Activated T-helper 1 cell treated with anti-CD3 and anti-CD28 coated beads, Interleukin-2, amount 50 U/mL, for 16 hours (primary cell): ENCODE results near the gene TMEM270.
A peak's percentile ranks its signal among the peaks of the same experiment; 100 is the strongest.
"Not testable (repeated sequence)": the region's sequence is repeated elsewhere in the genome, so short reads cannot be mapped to it uniquely, and the experiment has no call there.

Experiments used
- DNase-seq, 2 donors: peaks; one replicate each; pipeline ENCODE4 v3.0.0-alpha.2; 2020; ENCODE audit warnings: low read depth in 1 of 2, low spot score in 1 of 2

Gene TMEM270

DNA sequence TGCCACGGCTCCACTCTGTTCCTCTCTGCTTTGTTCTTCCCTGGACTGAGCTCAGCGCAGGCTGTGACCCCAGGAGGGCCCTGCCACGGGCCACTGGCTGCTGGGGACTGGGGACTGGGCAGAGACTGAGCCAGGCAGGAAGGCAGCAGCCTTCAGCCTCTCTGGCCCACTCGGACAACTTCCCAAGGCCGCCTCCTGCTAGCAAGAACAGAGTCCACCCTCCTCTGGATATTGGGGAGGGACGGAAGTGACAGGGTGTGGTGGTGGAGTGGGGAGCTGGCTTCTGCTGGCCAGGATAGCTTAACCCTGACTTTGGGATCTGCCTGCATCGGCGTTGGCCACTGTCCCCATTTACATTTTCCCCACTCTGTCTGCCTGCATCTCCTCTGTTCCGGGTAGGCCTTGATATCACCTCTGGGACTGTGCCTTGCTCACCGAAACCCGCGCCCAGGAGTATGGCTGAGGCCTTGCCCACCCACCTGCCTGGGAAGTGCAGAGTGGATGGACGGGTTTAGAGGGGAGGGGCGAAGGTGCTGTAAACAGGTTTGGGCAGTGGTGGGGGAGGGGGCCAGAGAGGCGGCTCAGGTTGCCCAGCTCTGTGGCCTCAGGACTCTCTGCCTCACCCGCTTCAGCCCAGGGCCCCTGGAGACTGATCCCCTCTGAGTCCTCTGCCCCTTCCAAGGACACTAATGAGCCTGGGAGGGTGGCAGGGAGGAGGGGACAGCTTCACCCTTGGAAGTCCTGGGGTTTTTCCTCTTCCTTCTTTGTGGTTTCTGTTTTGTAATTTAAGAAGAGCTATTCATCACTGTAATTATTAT, 28.9 kb upstream of the TMEM270 start:
- DNase-seq = no peak

DNA sequence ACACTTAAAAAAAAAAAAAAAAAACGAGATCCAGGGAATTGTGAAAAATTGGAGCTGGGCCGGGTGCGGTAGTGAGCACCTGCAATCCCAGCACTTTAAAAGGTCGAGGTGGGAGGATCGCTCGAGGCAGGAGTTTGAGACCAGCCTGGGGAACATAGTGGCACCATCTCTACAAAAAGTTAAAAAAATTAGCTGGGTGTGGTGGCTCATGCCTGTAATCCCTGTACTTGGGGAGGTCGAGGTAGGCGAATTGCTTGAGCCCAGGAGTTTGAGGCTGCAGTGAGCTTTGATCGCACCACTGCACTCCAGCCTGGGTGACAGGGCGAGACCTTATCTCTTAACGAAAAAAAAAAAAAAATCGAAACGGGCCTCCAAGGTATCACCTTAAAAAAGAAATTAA, 28.2 kb upstream of the TMEM270 start:
- no peak for DNase-seq

DNA sequence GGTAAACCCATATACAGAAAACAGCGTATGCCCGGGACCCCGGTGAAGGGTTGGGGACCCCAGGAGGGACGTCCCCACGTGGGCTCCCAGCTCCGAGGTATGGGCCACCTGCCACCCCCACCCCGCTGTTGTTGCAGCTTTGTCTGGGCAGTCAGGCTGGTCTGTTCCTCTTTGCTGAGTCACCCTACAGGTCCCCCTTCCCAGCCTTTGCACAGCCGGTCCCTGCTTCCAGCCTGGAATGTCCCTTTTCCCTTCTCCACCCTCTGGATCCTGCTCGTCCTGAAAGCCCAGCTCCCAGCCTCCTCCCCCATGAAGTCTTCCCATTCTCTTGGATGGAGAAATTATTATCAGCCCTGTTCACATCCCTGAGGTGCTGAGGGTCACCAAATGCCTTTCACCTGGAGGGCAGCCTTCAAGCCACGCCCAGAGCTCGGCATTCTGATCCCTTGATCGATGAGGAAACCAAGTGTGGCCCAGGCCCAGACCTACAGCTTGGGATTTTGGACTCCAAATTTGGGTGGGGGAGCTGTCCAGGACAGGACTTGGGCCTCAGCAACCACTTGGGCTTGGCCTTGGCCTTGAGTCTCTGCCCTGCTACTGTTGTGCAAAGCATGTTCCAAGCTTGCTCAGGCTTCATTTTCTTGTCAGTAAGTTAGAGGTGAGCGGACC, 27.6 kb upstream of the TMEM270 start:
- DNase-seq = no peak

DNA sequence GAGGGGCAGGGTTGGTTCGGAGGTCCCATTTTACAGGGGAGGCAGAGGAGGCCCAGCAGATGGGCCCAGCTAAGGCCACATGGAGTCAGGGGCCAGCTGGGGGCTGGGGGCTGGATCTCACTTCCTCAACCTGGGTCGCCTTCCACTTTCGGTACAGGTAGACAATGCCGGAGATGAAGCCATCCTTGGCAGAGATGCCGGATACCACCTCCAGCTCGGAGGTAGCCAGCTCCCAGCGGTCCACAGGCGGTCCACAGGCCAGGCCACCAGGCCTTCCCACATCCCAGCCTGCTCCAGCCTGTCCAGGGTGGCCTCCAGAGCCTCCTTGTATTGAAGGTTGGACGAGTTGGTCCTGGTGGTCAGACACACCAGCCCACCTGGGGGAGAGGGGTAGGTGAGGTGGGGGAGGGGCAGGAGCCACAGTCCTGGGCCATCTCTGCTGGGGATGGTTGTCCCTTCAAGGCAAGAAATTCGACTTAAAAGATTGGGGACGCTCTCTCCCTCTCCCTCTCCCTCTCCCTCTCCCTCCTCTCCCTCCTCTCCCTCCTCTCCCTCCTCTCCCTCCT, 26.2 kb upstream of the TMEM270 start:
- no peak for DNase-seq

DNA sequence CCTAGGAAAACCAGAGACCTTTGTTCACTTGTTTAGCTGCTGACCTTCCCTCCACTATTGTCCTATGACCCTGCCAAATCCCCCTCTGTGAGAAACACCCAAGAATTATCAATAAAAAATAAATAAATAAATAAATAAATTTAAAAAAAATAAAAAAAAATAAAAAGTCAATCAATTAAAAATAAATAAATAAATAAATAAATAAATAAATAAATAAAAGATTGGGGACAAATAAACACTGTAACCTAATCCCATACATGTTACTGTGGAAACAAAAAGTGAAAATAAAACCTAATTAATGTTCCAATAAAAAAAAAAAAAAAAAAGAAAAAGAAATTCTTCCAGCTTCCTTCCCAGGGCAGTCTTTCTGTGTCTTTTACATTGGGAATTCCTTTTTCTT, 23.8 kb upstream of the TMEM270 start:
- DNase-seq = not testable (repeated sequence)

DNA sequence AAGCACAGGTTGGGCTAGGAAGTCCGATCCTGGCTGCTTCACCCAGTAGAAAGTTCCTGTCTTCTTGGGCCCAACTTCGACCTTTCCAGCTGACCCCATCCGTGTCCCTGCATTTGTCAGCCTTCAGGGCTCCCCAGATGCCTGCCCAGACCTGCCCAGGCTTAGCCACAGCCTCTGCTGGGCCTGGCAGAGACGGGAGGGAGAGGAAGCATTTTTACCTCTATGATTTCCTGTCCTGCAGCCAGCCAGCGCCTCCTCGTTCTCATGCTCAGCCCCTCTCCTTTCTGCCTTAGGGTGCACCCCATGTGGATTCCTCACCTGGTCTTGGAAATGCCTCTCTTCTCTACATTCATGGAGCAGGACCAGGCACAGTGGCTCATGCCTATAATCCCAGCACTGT, 22.3 kb upstream of the TMEM270 start:
- DNase-seq = no peak

DNA sequence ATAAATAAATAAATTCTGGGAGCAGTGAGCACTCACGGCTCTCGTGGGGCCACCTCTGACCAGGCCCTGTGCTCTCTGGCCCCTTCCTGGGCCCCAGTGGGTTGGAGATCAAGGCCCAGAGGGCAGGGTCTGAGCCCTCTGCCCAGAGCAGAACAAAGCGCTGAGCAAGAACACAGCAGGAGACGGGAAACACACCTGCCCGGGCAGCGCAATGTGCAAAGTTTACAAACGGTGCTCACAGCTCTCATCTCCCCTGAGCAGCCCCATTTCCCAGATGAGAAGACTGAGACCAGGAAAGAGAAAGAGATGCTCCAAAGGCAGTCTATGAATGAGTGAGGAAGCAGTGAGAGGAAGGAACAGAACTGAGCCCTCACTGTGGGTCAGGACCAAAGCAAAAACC, 21.7 kb upstream of the TMEM270 start:
- no peak for DNase-seq

DNA sequence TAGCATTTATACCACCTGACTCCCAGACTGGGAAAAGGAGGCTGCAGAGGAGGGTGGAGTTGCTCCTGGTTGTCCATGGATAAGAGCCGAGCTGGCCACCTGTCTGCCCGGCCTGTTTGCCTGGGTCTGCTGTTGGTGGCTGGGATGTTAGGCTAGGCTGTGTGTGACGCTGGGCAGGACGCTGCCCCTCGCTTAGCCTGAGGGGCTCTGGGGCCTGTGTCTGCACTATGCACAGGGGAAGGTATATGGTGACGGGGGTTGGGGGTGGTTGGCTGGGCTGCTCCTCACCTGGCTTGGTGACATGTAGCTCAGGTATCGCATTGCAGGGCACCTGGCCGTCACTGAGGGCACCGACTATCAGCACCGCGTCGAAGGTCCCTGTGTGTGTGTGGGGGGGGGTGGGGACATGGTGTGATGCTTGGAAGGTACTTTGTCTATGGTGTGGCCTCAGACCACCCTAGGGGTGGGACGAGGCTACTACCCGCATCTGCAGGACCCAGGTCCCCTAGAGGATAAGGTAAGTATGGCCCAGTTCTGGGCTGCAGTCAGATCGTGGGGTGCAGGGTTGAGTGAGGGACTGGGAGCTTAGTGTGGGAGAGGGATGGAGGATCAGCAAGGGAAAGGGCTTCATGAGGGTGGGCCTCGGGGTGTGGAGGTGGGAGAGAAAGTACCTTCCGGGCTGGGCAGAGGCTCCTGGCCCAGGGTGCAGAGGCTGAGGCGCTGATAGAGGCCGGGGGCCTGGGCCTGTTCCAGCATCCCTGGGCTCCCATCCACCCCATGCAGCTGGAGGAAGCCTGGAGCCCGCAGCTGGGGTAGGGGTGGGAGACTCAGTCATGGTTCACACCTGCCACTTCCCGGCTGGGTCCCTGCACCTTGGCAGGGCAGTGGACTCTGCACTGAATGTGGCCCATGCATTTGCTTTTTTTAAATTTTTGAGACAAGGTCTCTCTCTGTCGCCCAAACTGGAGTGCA, 20.9 kb upstream of the TMEM270 start:
- DNase-seq = no peak

DNA sequence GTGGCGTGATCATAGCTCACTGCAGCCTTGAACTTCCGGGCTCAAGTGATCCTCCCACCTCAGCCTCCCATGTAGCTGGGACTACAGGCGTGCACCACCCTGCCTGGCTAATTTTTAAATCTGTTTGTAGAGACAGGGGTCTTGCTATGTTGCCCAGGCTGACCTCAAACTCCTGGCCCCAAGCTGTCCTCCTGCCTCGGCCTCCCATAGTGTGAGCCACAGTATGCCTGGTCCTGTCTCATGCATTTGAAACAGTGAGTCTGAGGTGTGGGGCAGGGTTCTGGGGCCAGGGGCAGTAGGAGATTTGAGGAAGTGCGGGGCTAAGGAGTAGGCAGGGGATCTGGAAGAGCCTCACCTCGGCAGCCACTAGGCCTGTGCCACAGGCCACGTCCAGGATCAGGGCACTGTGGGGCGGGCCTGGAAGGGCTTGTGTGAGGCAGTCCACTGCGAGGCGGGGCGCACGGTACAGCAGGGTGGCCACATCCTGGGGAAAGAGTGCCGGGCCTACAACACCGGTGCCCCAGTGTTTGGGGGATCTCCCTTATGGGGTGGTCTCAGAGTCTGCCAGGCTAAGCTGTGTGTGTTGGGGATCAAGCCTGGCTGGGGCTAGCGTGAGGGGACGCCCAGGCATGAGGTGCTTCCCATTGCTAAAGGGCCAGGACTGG, 20.1 kb upstream of the TMEM270 start:
- DNase-seq = no peak

DNA sequence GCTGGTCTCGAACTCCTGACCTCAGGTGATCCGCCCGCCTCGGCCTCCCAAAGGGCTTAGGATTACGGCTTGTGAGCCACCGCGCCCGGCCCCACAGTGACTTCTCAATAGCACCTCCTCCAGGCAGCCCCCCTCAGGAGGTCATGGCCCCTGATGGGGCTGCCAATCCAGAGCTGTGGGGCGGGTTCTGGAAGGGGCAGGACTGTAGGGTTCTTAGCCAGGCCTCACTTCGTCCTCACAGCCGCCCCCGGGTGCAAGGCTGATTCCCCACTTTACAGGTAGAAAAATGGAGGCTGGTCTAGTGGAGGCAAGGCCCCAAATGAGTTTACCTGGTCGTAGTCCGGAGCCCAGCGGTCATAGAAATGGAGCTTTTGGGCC, 19.3 kb upstream of the TMEM270 start:
- no peak for DNase-seq

DNA sequence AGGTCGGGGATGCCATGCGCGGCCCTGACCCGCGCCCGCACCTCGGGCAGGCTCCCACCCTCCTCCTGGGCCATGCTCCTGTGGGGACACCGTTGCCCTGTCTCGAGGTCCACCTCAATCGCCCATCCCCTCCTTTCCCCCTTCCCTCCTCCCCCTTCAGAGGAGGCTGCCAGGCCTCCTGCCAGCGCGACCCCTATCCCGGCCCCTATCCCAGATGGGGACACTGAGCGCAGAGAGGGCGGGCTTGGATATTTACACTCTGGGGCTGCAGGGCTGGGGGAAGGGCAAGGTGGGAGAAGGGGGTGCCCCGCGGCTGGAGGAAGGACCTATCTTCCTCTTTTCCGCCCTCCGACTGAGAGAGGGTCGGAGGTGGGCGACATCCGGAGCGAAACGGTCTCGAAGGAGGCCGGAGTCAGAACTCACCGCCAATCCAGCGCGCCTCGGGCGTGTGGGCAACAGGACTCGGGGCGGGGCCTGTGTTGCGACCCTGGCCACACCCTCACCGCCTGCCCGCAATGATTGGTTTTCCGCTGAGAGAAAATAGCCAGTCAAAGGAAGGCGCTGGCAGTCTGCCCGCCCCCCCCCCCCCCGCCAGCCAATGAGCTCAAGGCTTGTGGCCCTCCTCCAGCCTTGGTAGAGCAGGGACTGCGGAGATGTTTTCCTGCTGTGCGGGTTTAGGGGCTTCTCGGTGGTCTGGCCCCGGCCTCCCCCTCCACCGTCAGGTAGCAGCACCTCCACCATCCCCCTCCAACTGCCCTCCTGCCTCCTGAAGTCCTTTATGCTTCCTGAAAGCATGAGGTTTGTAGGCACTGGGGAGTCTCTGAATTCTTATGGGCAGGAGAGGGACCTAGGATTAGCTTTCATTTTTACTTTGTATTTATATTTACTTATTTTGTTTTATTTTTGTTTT, 18.6 kb upstream of the TMEM270 start, which contains the start of gene METTL27:
METTL27 (minus strand) TSS at position 450 of the 910 bp plus-strand sequence; CDS start at position 74, 376 bp downstream.
- DNase-seq = peak; percentile 78 to 80

DNA sequence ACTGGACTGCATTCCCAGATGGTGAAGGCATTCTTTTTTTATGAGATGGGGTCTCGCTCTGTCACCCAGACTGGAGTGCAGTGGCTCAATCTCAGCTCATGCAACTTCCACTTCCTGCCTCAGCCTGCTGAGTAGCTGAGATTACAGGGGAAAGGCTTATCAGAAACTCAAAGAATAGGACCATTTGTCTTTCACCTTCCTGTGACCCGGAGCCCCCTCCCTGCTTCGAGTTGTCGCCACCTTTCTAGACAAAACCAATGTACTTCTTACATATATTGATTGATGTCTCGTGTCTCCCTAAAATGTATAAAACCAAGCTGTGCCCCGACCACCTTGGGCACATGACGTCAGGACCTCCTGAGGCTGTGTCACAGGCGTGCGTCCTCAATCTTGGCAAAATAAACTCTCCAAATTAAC, 16.8 kb upstream of the TMEM270 start:
- DNase-seq = no peak

DNA sequence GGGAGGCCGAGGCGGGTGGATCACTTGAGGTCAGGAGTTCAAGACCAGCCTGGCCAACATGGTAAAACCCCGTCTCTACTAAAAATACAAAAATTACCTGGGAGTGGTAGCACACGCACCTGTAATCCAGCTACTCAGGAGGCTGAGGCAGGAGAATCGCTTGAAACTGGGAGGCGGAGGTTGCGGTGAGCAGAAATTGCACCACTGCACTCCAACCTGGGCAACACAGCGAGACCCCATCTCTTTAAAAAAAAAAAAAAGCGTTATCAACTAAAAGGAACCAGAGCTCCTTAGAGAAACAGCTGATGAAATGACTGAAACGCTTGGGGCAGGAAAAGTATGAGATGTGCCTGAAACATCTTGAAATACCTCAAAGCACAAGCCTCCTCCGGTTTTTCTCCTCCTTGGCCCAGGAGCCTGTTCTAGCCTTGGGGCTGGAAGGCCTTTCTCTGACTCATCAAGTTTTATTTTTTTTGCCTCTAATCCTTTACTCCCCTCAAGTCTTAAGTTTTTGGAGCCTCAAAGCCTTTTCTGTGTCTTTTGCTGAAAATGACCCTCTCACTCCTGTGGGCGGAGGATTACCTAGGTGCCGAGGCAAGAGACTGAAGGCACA, 16.0 kb upstream of the TMEM270 start:
- DNase-seq = no peak

DNA sequence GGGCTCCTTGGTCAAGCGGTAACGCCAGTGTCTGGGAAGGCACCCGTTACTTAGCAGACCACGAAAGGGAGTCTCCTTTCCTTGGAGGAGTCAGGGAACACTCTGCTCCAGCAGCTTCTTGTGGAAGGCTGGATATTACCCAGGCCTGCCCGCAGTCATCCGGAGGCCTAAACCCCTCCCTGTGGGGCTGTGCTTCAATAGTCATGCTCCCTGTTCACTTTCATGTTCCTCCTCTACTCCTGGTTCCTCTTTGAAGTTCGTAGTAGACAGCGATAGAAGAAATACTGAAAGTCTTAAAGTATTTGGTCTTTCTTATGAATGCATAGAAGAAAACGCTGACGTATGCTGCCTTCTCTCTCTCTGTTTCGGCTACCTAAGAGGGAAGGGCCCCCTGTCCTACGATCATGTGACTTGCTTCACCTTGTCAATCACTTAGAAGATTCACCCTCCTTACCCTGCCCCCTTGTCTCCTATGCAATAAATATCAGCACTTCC, 15.2 kb upstream of the TMEM270 start:
- DNase-seq = not testable (repeated sequence)

DNA sequence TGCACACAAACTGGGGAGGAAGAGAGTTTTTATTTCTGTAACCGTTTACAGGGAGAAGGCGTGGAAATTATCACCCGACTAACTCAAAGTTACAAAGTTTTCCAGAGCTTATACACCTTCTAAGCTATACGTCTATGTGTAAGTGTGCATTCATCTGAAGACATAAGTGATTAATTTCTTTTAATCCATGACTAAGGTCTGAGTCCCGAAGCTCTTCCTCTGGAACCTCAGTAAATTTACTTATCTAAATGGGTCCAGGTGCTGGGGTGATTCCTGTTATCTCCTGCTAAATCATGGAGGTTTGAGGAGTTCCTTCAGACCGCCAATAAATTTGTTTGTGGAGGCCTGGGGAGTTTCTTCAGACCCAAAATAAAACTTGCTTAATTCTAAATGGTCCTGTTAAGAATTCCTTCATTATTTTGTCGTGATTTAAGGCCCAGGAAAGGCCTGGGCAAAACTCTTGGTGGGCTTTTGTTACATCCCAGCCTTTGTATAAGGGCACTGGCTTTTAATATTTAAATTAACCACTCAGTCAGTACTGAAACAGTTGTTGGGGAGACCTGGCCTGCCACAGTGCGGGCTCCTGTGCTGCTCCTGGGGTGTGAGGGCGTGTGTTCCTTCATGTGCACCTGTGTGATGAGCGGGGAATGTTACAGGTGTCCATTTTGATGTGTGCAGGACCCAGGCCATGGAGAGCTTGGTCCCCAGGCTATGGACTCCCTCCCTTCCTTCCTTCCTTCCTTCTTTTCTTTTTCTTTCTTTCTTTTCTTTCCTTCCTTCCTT, 12.8 kb upstream of the TMEM270 start:
- DNase-seq = no peak

DNA sequence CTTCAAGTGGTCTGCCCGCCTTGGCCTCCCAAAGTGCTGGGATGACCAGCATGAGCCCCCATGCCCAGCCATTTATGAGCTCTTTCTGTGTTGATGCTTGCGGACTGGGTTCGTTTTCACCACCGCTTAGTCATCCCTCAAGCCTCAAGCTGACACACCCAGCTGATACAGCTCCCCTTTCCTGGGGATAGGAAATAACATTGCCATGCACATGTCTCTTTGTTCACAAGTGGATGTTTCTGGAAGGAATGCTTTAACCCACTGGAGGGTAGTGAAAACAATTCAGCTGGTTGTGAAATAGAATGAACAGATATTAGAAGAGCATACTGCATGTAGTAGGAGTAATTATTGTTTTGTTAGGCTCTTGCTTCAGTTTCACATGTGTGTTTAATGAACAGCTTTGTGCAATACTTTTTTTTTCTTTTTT, 10.2 kb upstream of the TMEM270 start:
- no peak for DNase-seq

DNA sequence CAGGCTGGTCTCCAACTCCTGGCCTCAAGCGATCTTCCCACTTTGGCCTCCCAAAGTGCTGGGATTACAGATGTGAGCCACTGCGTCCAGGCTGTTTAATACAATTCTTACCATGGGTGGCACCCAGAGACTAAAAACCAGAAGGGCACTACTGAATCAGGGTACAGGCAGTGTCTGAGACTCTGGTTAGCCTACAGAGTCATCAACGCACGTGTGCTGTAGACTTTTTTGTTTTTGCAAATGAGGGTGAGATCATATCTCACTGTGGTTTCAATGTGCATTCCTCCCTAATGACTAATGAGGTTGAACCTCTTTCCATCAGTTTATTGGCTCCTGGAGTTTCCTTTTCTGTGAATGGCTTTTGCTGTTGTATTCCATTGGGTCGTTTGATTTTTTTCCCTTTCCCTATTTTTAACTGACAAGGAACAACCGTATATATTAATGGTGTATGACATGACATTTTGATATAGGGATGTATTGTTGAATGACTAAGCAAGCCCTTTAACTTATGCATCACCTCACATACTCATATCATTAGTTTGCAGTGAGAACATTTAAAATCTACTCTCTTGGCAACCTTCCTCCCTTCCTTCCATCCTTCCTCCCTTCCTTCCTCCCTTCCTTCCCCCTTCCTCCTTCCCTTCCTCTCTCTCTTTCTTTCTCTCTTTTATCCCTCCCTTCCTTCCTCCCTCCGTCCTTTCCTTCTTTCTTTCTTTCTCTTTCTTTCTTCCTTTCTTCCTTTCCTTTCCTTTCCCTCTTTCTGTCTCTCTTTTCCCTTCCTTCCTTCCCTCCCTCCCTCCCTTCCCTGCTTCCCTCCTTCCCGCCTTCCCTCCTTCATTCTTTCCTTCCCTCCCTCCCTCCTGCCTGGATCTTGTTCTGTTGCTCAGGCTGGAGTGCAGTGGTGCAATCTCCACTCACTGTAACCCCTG, 9.3 kb upstream of the TMEM270 start:
- DNase-seq = no peak
